ENCODE measurements around the gene ABCB11. TPM values are rescaled to one million over a fixed set of nuclear protein-coding genes. Genes with fewer than 3 reads are reported as not detected.

The ABCB11 gene
- 0.50 and 0.53 TPM in 2 replicates for total RNA-seq

DNA sequence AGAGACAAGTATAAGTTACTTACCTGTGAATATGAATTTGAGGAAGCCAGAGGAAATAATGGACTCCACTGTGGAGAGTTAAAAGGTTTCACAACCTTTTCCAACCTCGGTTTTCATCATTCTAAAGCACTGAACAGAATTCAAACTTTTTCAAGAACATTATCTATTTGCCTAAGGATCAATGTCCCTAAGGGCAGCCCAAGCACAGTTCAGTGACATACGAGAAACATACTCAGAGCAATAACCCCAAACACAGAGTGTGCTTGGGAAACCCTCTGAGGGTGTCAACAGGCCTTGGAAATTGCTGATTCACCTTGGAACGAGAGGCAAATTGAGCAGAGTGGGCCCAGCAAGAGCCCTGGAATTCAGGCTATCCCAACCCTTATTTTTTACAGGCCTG, at the start of gene ABCB11:
TSS of gene ABCB11 (minus strand) at position 123 of the 400 bp plus-strand sequence. CDS start 13,199 bp downstream, outside the sequence.

DNA sequence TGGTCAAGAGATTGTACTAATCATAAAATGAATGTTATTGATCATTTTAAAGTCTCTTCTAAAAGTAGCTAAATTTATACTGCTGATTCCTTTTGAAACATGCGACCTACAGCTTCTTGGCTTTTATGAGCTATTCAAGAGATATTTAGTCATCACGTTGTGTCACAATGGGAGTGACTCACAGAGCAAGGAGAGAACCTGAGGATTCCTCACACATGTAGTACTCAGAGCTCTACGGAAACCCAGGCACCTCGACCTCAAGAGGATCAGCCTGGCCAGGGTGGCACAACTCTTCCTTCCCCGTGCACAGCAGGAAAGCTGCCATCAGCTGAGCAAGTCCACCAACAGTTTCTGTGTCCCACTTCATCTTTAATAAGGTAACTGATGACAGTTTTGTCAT, 38.2 kb upstream of the ABCB11 start, which contains the start of gene DHRS9:
TSS of gene DHRS9 (plus strand) at position 223 of the 400 bp plus-strand sequence. CDS start 12,019 bp downstream, outside the sequence.

GRCh38 chr2:168901003-168901402, 130.1 kb downstream of the ABCB11 start, which contains the start of gene G6PC2:
Gene G6PC2 (plus strand): TSS chr2:168901291. CDS start chr2:168901332, 41 bp downstream.

GRCh38 chr2:168890006-168890782, 140.9 kb downstream of the ABCB11 start, which contains the start of gene SPC25:
Gene SPC25 (minus strand): TSS chr2:168890430. CDS start chr2:168889519, 911 bp downstream.

Other genes starting within 250 kb of the ABCB11 start
- 0.07 and 3.5 TPM in 2 replicates for gene NOSTRIN, start 228.7 kb downstream of the ABCB11 start, total RNA-seq
- 16.4 and 21.7 TPM in 2 replicates for gene SPC25, start 140.9 kb downstream of the ABCB11 start, total RNA-seq
- not detected in 2 replicates for gene G6PC2, start 130.0 kb downstream of the ABCB11 start, total RNA-seq
- gene DHRS9, start 38.2 kb upstream of the ABCB11 start, total RNA-seq: 0.29 and 1.3 TPM in 2 replicates

Data from thoracic aorta endothelial cell (primary cell).